Measurements from ENCODE around the gene OPA3. TPM values are rescaled to one million over a fixed set of nuclear protein-coding genes. Genes with fewer than 3 reads are reported as not detected.

Gene OPA3
- polyA plus RNA-seq, 3 donors: 9.7 to 12.0 (median 10.5) TPM

DNA sequence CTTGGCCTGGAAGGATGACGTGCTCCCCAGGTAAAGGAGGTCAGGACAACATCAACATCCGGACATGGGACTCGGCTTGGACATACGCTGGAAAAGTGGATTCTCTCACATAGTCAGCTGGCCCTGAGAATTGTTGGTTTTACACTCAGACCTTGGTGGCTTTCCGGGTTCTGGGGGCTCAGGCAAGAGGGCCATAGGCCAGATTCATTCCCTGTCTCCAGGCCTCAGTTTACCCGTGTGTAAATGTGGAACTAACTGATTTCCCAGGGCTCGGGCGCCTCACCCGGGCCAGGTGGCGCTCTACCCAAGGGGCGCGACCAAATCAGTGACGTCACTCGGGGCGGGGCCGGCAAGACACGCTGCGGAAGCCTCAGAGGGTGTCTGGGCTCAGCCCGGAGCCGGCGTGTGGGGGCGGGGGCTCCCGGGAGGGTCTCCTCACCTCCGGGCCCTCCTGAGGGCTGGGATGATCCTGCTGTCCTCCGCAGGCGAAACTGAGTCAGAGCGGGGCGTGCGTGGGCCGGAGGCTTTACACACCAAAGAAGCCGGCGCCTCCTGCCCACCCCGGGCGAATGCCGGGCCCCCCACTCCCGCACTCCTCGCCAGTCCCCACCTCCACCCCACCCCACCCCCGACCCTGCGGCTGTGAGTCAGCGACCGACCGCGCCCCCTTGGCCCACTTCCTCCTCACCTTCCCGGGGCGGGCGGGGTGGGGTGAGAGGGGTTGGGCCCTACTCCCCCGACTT lies 78.2 kb downstream of the OPA3 start:
- peak in 1 of 3 donors; percentile 81 for DNase-seq (ENCODE audit: low read depth in 3 of 3, low spot score in 2 of 3)

DNA sequence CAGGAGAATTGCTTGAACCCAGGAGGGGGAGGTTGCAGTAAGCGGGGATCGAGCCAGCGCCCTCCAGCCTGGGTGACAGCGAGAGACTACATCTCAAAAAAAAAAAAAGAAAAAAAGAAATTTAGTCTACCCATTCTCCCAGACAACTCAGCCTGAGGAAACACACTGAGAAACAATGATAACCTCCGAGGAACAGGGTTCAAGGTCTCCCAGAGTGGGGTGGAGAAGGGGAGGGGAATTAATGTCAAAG lies 78.7 kb downstream of the OPA3 start:
- DNase-seq (ENCODE audit: low read depth in 3 of 3, low spot score in 2 of 3): no peak

DNA sequence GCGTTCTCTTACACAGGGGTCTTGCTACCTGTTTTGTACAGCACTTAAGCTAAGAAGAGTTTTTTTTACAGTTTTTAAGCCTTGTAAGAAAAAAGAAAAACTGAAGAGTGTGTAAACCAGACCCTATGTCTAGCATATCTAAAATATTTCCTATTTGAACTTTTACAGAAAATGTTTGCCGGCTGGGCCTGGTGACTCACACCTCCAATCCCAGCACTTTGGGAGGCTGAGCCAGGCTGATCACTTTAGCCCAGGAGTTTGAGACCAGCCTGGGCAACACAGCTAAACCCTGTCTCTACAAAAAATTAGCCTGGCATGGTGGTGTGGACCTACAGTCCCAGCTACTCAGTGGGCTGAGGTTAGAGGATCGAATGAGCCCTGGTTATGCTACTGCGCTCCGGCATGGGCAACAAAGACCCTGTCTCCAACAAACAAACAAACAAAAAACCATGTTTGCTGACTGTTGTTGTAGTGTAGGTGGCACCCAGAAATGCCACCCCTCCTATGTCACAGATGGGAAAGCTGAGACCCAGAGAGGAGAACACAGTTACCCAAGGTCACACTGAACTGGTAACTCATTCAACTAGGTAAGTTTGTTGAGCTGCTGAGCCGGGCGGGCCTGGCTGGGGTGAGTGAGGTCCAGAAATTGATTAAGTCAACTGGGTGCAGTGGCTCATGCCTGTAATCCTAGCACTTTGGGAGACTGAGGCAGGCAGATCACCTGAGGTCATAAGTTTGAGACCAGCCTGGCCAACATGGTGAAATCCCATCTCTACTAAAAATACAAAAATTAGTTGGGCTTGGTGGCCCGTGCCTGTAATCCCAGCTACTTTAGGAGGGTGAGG lies 79.2 kb downstream of the OPA3 start:
- DNase-seq (ENCODE audit: low read depth in 3 of 3, low spot score in 2 of 3): no peak

DNA sequence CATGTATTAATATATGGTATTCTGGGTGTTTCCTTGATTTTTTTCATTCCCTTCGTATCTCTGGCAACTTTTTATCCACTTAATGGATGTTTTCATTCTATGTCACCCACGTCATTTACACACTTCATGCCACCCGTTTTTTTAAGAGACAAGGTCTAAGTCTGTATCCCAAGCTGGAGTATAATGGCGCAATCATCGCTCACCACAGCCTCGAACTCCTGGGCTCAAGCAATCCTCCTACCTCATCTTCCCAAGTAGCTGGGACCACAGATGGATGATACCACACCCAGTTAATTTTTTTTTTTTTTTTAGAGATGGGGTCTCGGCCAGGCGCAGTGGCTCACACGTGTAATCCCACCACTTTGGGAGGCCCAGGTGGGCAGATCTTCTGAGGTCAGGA lies 80.7 kb downstream of the OPA3 start:
- DNase-seq (ENCODE audit: low read depth in 3 of 3, low spot score in 2 of 3): no peak

DNA sequence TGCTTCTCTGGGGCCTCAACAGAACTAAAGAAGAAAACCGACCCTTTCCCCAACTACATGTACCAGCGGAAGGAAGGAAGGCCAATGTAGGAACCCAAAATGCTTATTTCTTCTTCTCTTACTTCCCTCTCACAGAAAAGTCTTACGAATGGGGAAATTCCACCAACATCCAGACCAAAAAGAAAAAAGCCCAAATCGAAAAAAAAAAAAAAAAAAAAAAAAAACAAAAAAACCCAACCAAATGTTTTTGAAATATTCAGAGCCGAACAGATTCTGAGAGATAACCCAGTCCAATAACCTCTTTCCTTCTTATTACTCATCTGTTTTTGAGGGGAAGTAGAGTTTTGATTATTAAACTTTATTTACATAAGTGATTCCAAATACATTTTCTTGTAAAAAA lies 82.5 kb downstream of the OPA3 start:
- no peak for DNase-seq (ENCODE audit: low read depth in 3 of 3, low spot score in 2 of 3)

DNA sequence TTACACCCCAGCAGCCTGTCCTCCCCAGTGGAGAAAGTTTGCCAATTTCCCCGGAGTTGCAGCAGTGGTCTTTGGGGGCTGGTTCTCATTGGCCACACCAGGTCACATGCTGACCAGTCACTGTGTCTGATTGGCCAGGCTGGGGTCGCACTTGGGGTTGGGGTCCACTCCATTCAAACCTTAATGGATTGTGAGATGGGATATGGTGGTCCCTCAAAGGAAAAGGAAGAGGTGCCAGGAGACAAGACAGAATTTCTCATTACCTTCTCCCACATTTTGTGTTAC lies 82.9 kb downstream of the OPA3 start:
- no peak for DNase-seq (ENCODE audit: low read depth in 3 of 3, low spot score in 2 of 3)

DNA sequence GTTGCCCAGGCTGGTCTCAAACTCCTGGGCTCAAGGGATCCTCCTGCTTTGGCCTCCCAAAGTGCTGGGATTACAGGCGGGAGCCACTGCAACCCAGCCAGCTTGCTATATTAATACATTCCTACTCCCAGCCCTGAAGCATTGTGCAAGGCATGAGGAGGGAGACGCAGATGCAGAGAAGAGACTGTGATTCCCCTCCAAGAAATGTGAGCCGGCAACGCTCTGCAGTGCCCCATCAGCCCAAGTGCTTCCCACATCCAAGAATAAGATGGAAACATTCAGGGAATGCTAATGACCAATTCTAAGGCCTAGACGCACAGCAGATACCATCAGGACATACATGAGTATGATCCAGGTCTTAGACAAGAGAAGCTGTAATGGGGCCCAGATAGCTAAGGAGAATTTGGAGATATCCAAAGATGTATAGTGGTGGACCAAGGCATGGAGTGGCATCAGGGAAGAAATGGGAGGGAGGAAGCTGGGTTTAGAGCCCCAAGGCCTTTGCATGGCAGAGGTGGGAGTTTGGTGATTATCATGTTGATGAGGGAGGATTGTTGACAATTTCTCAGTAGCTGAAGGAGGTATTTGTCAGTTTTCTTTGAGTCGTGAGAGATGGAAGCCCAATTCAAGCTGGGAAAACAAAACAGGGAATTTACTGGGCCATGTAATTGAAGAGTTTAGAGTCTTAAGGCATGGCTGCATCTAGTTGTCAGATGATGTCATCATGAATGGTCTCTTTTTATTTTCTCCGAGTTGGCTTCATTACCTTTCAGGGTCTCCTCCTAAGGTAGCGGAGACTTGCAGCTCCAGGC lies 83.5 kb downstream of the OPA3 start:
- DNase-seq (ENCODE audit: low read depth in 3 of 3, low spot score in 2 of 3): no peak

DNA sequence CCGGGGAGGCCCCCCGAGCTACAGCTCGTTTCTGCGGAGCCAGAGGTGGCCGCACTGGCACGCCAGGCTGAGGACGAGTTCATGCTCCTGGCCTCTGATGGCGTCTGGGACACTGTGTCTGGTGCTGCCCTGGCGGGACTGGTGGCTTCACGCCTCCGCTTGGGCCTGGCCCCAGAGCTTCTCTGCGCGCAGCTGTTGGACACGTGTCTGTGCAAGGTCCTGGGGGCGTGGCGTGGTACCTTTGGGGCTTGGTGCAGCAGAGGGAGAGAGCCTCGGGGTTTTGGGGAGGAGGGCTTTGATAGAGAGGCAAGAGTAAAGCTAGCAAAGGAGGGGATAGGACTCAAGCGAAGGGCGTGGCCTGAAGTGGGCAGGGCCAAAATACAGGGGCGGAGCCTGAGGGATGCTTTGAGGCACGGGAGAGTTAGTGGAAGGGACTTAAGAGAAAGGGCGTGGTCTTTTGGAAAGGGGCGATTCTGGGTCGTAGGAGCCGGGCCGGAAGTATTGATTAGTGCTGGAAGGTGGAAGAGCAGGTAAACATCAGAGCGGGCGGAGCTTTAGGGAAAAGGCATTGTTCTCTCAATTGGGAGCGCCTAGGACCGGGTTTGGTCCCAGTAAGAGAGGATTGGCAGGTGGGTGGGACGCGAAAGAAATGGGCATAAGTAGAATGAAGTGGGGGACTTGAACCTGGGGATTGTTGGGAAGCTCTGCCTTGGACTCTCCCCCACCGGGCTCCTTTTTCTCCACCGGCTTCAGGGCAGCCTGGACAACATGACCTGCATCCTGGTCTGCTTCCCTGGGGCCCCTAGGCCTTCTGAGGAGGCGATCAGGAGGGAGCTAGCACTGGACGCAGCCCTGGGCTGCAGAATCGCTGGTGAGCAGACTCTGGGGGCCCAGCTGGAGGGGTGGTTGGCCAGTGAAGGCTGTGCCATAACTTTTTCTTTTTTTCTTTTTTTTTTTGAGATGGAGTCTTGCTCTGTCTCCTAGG lies 85.1 kb downstream of the OPA3 start:
- no peak for DNase-seq (ENCODE audit: low read depth in 3 of 3, low spot score in 2 of 3)

DNA sequence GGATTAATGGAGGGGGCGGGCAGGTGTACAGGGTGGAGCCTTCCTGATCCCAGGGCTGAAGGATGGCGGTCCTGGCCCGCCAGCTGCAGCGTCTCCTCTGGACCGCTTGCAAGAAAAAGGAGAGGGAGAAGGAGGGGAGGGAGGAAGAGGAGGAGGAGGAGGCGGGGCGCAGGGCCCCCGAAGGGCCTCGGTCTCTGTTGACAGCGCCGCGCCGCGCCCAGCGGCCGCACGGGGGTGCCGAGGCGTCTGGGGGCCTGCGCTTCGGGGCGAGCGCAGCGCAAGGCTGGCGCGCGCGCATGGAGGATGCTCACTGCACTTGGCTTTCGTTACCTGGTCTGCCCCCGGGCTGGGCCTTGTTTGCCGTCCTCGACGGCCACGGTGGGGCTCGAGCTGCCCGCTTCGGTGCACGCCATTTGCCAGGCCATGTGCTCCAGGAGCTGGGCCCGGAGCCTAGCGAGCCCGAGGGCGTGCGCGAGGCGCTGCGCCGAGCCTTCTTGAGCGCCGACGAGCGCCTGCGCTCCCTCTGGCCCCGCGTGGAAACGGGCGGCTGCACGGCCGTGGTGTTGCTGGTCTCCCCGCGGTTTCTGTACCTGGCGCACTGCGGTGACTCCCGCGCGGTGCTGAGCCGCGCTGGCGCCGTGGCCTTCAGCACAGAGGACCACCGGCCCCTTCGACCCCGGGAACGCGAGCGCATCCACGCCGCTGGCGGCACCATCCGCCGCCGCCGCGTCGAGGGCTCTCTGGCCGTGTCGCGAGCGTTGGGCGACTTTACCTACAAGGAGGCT lies 86.0 kb downstream of the OPA3 start, which contains the start of gene PPM1N:
Gene PPM1N, plus strand, starts transcription at position 33 of the 785 bp plus-strand sequence. Its CDS starts 30 bp downstream, at position 63.
- DNase-seq (ENCODE audit: low read depth in 3 of 3, low spot score in 2 of 3): no peak

DNA sequence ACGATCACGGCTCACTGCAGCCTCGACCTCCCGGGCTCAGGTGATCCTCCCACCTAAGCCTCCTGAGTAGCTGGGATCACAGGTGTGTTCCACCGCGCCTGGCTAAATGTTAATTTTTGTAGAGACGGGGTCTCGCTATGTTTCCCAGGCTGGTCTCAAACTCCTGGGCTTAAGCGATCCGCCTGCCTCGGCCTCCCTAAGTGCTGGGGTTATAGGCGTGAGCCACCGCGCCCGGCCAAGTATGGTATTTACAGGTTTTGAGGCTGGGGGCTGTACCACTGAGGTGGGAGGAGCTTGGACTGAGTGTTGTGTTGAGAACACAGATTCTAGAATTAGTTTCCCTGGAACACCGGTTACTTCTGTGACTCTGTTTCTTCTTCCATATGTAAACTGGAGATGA lies 86.8 kb downstream of the OPA3 start:
- DNase-seq (ENCODE audit: low read depth in 3 of 3, low spot score in 2 of 3): no peak

DNA sequence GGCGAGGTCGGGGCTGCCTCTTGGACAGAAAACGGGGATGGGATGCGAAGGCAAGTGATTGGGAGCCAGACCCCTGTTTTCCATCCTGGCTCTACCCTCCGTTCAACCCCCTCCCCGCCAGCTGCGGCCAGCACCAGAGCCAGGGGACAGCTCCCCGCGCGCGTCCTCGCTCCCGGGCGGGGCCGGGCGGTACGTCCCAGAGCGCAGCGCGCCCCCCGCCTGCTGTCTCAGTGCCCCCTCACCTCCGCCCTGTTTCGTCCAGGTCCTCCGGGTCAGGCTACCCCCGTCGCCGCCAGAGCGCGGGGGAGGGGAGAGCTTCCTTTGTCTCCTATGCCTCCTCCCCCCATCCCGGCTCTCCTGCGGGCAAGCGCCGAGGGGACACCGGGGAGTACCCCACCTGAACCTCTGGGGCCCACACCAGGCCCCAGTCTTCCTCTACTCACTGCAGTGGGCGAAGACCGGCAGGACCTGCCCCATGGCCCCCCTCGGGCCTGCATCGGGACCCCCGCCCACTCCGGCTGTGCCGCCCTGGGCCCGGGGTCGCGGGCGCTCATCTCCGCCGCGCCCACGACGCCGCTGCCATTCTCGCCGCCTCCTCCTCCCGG lies 88.2 kb downstream of the OPA3 start:
- no peak for DNase-seq (ENCODE audit: low read depth in 3 of 3, low spot score in 2 of 3)

DNA sequence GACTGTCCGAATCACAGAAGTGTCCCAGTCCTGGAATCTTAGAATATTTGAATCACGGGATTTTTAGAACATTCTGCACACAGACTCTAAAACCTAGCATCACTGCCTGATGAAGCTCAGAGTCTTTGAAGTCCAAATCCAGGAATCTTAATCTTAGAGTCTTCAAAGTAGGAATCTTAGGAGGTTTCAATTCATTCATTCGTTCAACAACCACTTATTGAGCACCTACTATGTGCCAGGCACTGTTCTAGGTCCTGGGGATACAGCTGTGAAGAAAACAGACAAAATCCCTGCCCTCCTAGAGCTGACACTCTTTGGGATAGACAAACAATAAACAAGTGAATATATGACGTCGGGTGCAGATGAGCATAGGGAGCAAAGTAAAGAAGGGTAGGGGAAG lies 89.4 kb downstream of the OPA3 start:
- DNase-seq (ENCODE audit: low read depth in 3 of 3, low spot score in 2 of 3): no peak

DNA sequence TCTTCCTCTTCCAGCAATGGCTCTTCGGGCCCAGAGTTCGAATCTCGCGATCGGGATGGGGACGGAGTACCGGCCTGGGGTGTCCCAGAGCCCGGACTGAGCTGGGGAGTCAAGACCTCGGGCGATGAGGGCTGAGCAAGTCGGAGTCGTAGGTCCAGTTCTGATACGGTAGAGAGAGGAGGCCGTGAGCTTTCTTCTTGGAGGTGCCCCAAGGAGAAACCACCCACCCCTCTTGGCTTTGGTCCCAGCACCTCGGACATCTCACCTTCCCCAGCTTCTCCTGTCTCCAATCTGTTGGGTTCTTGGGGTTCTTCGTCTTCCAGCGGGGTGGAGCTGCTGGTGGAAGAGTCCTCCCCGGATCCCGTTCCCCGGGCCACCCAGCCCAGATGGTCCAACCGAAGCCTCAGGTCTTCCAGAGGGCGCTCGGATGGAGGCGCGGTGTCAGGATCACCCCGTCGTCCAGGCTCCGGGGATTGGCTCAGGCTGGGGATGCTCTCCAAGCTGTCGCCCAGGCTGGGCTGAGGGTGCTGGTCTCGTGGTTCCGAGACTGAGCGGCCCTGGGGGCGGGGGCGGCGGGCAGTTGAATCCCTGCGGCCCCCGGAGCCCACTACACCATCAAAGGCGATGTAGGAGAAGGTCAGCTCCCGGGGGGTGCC lies 90.2 kb downstream of the OPA3 start:
- DNase-seq (ENCODE audit: low read depth in 3 of 3, low spot score in 2 of 3): no peak

DNA sequence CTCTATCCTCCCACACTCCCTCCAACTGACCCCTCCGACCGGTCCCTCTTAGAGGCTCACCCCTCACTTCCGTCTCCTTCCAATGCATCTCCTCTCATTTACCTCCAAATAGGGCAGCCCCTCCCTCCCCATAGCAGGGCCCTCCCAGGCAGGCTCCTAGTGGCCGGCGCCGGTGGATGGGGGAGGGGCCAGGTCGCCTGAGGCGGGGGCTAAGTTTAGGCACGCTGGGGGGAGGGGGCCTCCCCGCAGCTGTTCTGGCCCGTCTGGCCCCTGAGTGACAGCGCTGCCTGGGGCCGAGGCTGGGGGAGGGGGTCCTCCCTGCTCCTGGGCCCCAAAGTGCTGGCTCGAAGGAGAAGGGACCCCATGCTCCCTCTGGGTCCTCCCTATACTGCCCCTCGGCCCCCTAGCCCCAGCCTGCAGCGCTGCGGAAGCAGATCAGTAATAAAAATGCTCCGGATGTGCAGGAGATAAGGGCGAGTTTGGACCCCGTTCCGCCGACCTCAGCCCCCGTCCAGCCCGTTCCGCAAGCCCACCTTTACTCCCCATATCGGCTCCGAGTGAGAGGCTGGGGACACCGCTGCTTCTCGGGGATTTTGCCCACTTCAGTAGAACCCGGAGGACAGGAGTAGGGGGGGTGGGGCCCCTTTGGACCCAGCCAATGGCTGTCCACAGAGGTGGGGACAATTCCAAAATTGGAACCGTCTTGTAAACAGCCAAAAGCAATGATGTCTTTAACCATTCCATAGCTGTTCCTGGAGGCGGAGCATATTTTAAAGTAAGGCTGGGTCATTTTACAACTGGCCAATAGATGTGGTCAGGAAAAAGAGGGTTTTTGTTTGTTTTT lies 91.8 kb downstream of the OPA3 start:
- DNase-seq (ENCODE audit: low read depth in 3 of 3, low spot score in 2 of 3): no peak

DNA sequence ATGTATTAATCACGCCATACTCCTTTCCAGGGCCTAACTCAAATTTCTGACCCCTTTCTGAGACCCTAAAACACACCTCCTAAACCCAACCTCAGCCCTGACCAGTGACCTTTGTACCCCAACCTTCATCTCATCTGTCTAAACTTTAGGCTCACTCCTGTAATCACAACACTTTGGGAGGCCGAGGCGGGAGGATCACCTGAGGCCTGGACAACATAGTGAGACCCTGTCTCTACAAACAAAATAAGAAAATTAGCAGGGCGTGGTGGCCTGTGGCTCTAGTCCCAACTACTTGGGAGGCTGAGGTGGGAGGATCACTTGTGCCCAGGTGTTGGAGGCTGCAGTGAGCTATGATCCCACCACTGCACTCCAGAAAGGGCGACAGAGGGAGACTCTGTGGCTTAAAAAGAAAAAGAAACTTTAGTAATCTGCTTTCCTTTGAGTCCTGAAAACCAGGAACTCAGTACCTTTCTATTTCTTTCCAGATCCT lies 92.4 kb downstream of the OPA3 start:
- no peak for DNase-seq (ENCODE audit: low read depth in 3 of 3, low spot score in 2 of 3)

DNA sequence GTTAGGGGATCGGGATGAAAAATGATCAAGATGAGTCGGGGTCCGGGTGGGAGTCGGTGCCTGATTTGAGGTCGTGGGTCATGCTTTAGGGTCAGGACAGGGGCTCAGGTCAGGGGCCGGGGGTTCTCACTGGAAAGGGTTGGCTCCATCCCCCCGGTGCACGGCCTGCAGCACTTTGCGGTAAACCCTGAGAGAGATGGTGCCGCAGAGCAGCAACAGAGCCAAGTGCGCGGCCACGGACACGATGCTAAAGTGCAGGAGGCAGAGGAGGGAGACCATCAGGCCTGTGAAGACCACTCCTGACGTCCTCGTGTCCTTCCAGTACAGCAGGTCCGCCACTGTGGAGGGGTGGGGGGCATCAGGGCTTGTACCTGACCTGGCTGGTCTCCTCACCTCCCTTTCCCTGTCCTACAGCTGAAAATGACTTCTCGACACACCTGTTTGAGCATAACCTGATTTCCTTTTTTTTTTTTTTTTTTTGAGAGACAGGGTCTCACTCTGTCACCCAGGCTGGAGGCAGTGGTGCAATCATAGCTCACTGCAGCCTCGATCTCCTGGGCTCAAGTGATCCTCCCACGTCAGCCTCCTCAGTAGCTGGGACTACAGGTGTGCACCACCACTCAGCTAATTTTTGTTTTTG lies 95.3 kb downstream of the OPA3 start:
- DNase-seq (ENCODE audit: low read depth in 3 of 3, low spot score in 2 of 3): no peak

DNA sequence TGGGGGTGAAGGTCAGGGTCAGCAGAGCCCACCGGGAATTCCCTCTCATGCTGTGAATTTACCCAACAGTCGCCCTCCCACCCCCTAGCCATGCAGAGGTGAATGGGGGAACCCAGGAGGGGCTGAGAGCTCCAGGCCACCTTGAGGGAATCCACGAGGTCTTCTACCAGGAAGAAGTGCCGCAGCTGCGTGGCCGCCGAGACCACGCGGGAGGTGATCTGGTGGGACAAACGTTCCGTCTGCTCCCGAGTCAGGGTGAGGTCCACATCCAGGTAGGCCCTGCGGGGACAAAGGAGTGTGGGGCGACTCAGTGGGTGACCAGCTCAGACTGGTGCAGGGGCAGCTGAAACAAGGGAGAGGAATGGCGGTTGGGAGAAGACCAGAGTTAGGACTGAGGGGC lies 95.9 kb downstream of the OPA3 start:
- no peak for DNase-seq (ENCODE audit: low read depth in 3 of 3, low spot score in 2 of 3)
